Esophagus muscularis mucosa (tissue), 4 donors: Measurements from ENCODE around the gene RPS27. TPM values are rescaled to one million over a fixed set of nuclear protein-coding genes. Genes with fewer than 3 reads are reported as not detected.
A peak's percentile ranks its signal among the peaks of the same experiment; 100 is the strongest.

Experiments
- DNase-seq: peaks from one replicate; pipeline ENCODE4 v3.0.0-alpha.2; 2017; ENCODE audit errors: extremely low spot score
- H3K27ac ChIP-seq, 4 donors: fragments of 200-600 bp; sonication (generic); replicated peaks in 1 of 4; 1 replicate in 3 of 4; 2 replicates in 1 of 4; pipeline ENCODE4 v1.5.1; 2016 to 2019; ENCODE audit warnings: mild to moderate bottlenecking in 1 of 4
- H3K27me3 ChIP-seq, 4 donors: fragments of 200-600 bp; sonication (generic); one replicate each; pipeline versions ENCODE4 v1.5.1 to v1.6.0; 2016 to 2019
- H3K36me3 ChIP-seq, 4 donors: fragments of 200-600 bp; sonication (generic); one replicate each; pipeline ENCODE4 v1.5.1; 2016 to 2019
- H3K4me1 ChIP-seq, 4 donors: fragments of 200-600 bp; sonication (generic); one replicate each; pipeline ENCODE4 v1.5.1; 2016 to 2019
- H3K4me3 ChIP-seq, 4 donors: fragments of 200-600 bp; sonication (generic); 1 replicate in 2 of 4; 2 replicates in 2 of 4; pipeline ENCODE4 v1.5.1; 2016 to 2019; ENCODE audit warnings: mild to moderate bottlenecking in 4 of 4, moderate library complexity in 1 of 4
- H3K9me3 ChIP-seq, 4 donors: fragments of 200-600 bp; sonication (generic); 1 replicate in 3 of 4; 2 replicates in 1 of 4; pipeline ENCODE4 v1.5.1; 2016 to 2019
- CTCF ChIP-seq, 3 experiments: fragments of 200-600 bp in 2 of 3; fragments of 450-650 bp in 1 of 3; sonication (generic) in 2 of 3; IDR thresholded peaks; one replicate each; pipeline ENCODE4 v1.5.1; 2017 to 2019; ENCODE audit warnings: antibody characterized with exemption in 3 of 3, mild to moderate bottlenecking in 2 of 3, moderate library complexity in 1 of 3
- EP300 ChIP-seq: sonication (generic); formaldehyde crosslinking; IDR thresholded peaks from one replicate; pipeline ENCODE4 v1.6.1; 2017; ENCODE audit warnings: antibody characterized with exemption
- POLR2A ChIP-seq: fragments of 450-650 bp; IDR thresholded peaks from one replicate; pipeline ENCODE4 v1.6.1; 2017; ENCODE audit warnings: antibody characterized with exemption, moderate library complexity, mild to moderate bottlenecking, low read depth
- POLR2AphosphoS5 ChIP-seq, 2 donors: sonication (generic); formaldehyde crosslinking; IDR thresholded peaks; one replicate each; pipeline ENCODE4 v1.6.1; 2017; ENCODE audit warnings: antibody characterized with exemption in 2 of 2
- WGBS: methylation state at CpG from one replicate; pipeline ENCODE4 v1.1.5; 2018; 5-methylcytosine and 5-hydroxymethylcytosine counted together
- intact Hi-C: fragments of 100-400 bp; cut with DNase I; formaldehyde crosslinking; loops from one replicate; pipeline ENCODE4 v1.15.1; 2023
- total RNA-seq, 4 donors: library from RNA; depleted of rRNA; stranded (reverse); fragments of >200 nt; gene quantifications; one replicate each; pipeline versions ENCODE4 v1.1.0 to v1.2.1, GENCODE V29; 2016

RPS27 gene
- total RNA-seq, 4 donors from 2014 or later: 1,242 to 3,317 (median 2,693) TPM

- 78% methylated on average over 2 of the region's 2 CpGs for WGBS
- intact Hi-C loops: no loop called here
- Histone ChIP-seq H3K27ac (no peak overlapping the region), H3K4me3 (no peak overlapping the region), H3K27me3 (no peaks in the 10 kb centered on the region), H3K4me1 (peaks cover 13 to 33% (median 29%) of the 10 kb centered on the region in 4 donors), H3K36me3 (peaks cover 17 to 26% (median 24%) of the 10 kb centered on the region in 4 donors), H3K9me3 (no peaks in the 10 kb centered on the region)
- no peak for TF ChIP-seq EP300
- TF ChIP-seq POLR2A: no peak
- TF ChIP-seq CTCF (IDR thresholded peaks at IDR 0.05): no peak
- no peak for TF ChIP-seq POLR2AphosphoS5 (IDR thresholded peaks at IDR 0.05)
- DNase-seq: no peak
These were observed 20.2 kb upstream of the RPS27 start for GRCh38 chr1:153970346-153970745.

DNA sequence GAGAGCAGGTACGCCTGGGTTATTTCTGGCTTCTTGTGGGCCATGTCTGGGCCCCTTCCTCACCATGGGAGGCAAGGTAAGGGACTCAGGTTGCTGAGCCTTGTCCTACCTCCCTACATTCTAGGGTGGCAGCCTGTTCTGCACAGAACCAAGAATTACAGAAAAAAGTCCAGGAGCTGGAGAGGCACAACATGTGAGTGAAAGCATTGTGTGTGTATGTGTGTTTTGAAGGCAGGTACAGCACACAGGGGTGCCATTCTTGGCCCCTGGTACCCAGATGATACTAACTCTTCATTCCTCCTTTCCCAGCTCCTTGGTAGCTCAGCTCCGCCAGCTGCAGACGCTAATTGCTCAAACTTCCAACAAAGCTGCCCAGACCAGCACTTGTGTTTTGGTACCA lies 17.5 kb upstream of the RPS27 start:
- no peak overlapping the region for H3K27ac ChIP-seq
- H3K4me1 ChIP-seq: peaks cover 18 to 35% (median 28%) of the 10 kb centered on the region in 4 donors
- intact Hi-C loops: no loop called here
- WGBS: 85% methylated on average over 3 of the region's 3 CpGs
- H3K4me3 ChIP-seq: no peak overlapping the region
- H3K9me3 ChIP-seq: no peaks in the 10 kb centered on the region
- no peak for DNase-seq
- H3K36me3 ChIP-seq: peaks cover 17 to 36% (median 32%) of the 10 kb centered on the region in 4 donors
- H3K27me3 ChIP-seq: no peaks in the 10 kb centered on the region
- no peak for TF ChIP-seq EP300
- no peak for TF ChIP-seq CTCF (IDR thresholded peaks at IDR 0.05)
- no peak for TF ChIP-seq POLR2A
- no peak for TF ChIP-seq POLR2AphosphoS5 (IDR thresholded peaks at IDR 0.05)

DNA sequence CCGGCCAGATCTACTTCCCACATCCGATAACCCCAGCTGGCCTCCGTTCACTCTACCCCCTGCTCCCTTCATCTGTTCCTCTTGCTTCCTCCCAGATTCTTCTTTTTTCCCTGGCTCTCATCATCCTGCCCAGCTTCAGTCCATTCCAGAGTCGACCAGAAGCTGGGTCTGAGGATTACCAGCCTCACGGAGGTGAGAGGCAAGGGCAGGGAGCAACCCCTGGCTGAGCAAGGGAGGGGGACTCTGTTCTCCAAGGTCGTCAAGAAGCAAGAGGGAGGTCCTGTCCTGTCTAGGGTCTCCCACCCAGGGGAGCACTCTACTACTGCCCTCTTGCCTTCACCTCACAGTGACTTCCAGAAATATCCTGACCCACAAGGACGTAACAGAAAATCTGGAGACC lies 17.0 kb upstream of the RPS27 start:
- no peaks in the 10 kb centered on the region for H3K27me3 ChIP-seq
- no peak overlapping the region for H3K4me3 ChIP-seq
- H3K27ac ChIP-seq: no peak overlapping the region
- WGBS: 76% methylated on average over 7 of the region's 7 CpGs
- no peaks in the 10 kb centered on the region for H3K9me3 ChIP-seq
- intact Hi-C loops: no loop called here
- peaks cover 17 to 36% (median 32%) of the 10 kb centered on the region in 4 donors for H3K36me3 ChIP-seq
- peaks cover 19 to 35% (median 28%) of the 10 kb centered on the region in 4 donors for H3K4me1 ChIP-seq
- no peak for TF ChIP-seq POLR2AphosphoS5 (IDR thresholded peaks at IDR 0.05)
- no peak for TF ChIP-seq CTCF (IDR thresholded peaks at IDR 0.05)
- TF ChIP-seq POLR2A: no peak
- no peak for TF ChIP-seq EP300
- DNase-seq: no peak

DNA sequence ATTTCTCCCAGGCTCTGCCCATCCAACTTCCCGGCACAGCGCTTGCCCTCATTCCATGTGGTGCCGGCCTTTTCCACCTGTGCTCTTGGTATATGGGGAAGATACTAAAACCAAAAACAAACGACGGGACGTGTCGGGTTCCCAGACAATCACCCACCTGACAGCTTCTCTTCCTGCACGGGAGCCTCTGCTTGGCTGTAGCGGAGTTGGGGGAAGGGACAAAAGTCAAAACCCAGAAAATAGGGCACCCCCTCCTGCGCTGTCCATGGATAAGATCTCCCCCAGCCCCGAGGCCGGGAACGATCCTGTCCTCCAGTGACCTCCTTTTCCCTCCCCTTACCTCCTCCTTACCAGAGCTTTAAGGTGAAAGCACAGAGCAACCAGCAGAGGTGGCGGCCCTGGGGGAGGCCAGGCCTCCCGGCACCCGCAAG lies 13.7 kb upstream of the RPS27 start:
- peak overlapping the region; percentile 93 to 95 (median 94) for H3K27ac ChIP-seq
- H3K9me3 ChIP-seq: no peaks in the 10 kb centered on the region
- DNase-seq: no peak
- 2% methylated on average over 6 of the region's 16 CpGs for WGBS
- peaks cover 19 to 34% (median 25%) of the 10 kb centered on the region in 4 donors for H3K4me1 ChIP-seq
- peak overlapping the region; percentile 72 to 100 (median 94) for H3K4me3 ChIP-seq
- intact Hi-C loops: loop anchor here (5.0 kb wide), 1 partner anchor 55 kb away; the partner anchor contains the start of gene GATAD2B
- TF ChIP-seq CTCF (IDR thresholded peaks at IDR 0.05) (no peak), POLR2AphosphoS5 (IDR thresholded peaks at IDR 0.05) (no peak), POLR2A (no peak), EP300 (no peak)
- H3K36me3 ChIP-seq: peaks cover 17 to 53% (median 42%) of the 10 kb centered on the region in 4 donors
- no peaks in the 10 kb centered on the region for H3K27me3 ChIP-seq
